B cell (primary cell): ENCODE measurements around the gene MARS1. TPM values are rescaled to one million over a fixed set of nuclear protein-coding genes. Genes with fewer than 3 reads are reported as not detected.

Experiments
- ATAC-seq: fragments of 200-7000 bp; cut with Tn5 transposase; one replicate; pipeline ENCODE4 v1.10.0; 2021; ENCODE audit warnings: low read depth, mild to moderate bottlenecking, moderate number of reproducible peaks, moderate library complexity
- CTCF ChIA-PET: fragments of 350-600 bp; sonication (Branson Sonifier 250); formaldehyde crosslinking; loops from one replicate; lab custom pipeline; 2021; ENCODE audit warnings: antibody characterized with exemption, inconsistent platforms; lab: Charles Lee
- POLR2A ChIA-PET: fragments of 350-600 bp; sonication (Branson Sonifier 250); formaldehyde crosslinking; loops from one replicate; lab custom pipeline; 2021; ENCODE audit warnings: antibody characterized with exemption; lab: Charles Lee
- DNase-seq: peaks from one replicate; pipeline ENCODE4 v3.0.0; 2013
- H2AFZ ChIP-seq: 2 replicates; pipeline ENCODE4 v1.6.1; 2012; ENCODE audit warnings: mild to moderate bottlenecking, low read depth, low read length; ENCODE audit not compliant: insufficient read depth, poor library complexity, severe bottlenecking
- H3K27ac ChIP-seq, 2 donors: 1 replicate in 1 of 2; 2 replicates in 1 of 2; pipeline ENCODE4 v1.5.1; 2012 to 2013; ENCODE audit warnings: low read length in 2 of 2, mild to moderate bottlenecking in 2 of 2, moderate library complexity in 1 of 2
- H3K27me3 ChIP-seq, 4 experiments: fragments of 200-600 bp in 1 of 4; sonication (generic) in 1 of 4; replicated peaks in 1 of 4; 1 replicate in 2 of 4; 2 replicates in 2 of 4; pipeline versions ENCODE4 v1.6.1 to v1.7.0; 2013 to 2016; ENCODE audit warnings: low read length in 3 of 4, mild to moderate bottlenecking in 2 of 4, mixed read lengths in 1 of 4, moderate library complexity in 1 of 4; ENCODE audit not compliant: insufficient read depth in 4 of 4, control insufficient read depth in 3 of 4; ENCODE audit errors: control extremely low read depth in 1 of 4
- H3K36me3 ChIP-seq, 2 experiments: replicated peaks in 1 of 2; 1 replicate in 1 of 2; 2 replicates in 1 of 2; pipeline versions ENCODE4 v1.6.1 to v1.7.1; 2013; ENCODE audit warnings: low read length in 1 of 2; ENCODE audit not compliant: insufficient read depth in 2 of 2, control insufficient read depth in 1 of 2; ENCODE audit errors: control extremely low read depth in 1 of 2, extremely low read depth in 1 of 2
- H3K4me1 ChIP-seq, 2 donors: fragments of 200-600 bp in 1 of 2; sonication (generic) in 1 of 2; 1 replicate in 1 of 2; 2 replicates in 1 of 2; pipeline versions ENCODE4 v1.5.1 to v1.6.1; 2013 to 2017; ENCODE audit warnings: low read length in 2 of 2; ENCODE audit not compliant: control insufficient read depth in 2 of 2, insufficient read depth in 2 of 2
- H3K4me2 ChIP-seq: replicated peaks from 2 replicates; pipeline ENCODE3; 2012; ENCODE audit warnings: mild to moderate bottlenecking, low read depth, low read length; ENCODE audit not compliant: poor library complexity, severe bottlenecking
- H3K4me3 ChIP-seq, 5 experiments: fragments of 200-600 bp in 1 of 5; sonication (generic) in 1 of 5; 1 replicate in 3 of 5; 2 replicates in 2 of 5; pipeline versions ENCODE4 v1.5.1 to v1.7.0; 2011 to 2016; ENCODE audit warnings: low read length in 4 of 5, mild to moderate bottlenecking in 4 of 5, low read depth in 2 of 5, control low read depth in 1 of 5, moderate library complexity in 1 of 5; ENCODE audit not compliant: insufficient read depth in 1 of 5; ENCODE audit errors: control extremely low read depth in 1 of 5, extremely low read depth in 1 of 5
- H3K79me2 ChIP-seq: fragments of 200-600 bp; sonication (generic); one replicate; pipeline ENCODE4 v1.6.0; 2016; ENCODE audit warnings: low read length; ENCODE audit not compliant: control insufficient read depth, insufficient read depth
- H3K9ac ChIP-seq: fragments of 200-600 bp; sonication (generic); 2 replicates; pipeline ENCODE4 v1.6.1; 2017; ENCODE audit warnings: mild to moderate bottlenecking, low read length, moderate library complexity
- H3K9me3 ChIP-seq, 3 donors: one replicate each; pipeline versions ENCODE4 v1.6.1 to v1.7.1; 2013; ENCODE audit warnings: low read length in 2 of 3; ENCODE audit not compliant: control insufficient read depth in 2 of 3, insufficient read depth in 1 of 3; ENCODE audit errors: control extremely low read depth in 1 of 3
- H4K20me1 ChIP-seq: 2 replicates; pipeline ENCODE4 v1.6.0; 2012; ENCODE audit warnings: mild to moderate bottlenecking, low read length; ENCODE audit not compliant: insufficient read depth, control insufficient read depth, poor library complexity, severe bottlenecking
- H3K27ac Mint-ChIP-seq: one replicate; pipeline ENCODE4 v1.8.0; 2021; ENCODE audit warnings: mixed read lengths
- H3K27me3 Mint-ChIP-seq: one replicate; pipeline ENCODE4 v1.8.0; 2021; ENCODE audit warnings: mixed read lengths
- H3K4me1 Mint-ChIP-seq: one replicate; pipeline ENCODE4 v1.8.0; 2021; ENCODE audit warnings: mixed read lengths
- H3K4me3 Mint-ChIP-seq: one replicate; pipeline ENCODE4 v1.8.0; 2021; ENCODE audit warnings: mixed read lengths
- H3K9me3 Mint-ChIP-seq: one replicate; pipeline ENCODE4 v1.8.0; 2022; ENCODE audit warnings: mixed read lengths; ENCODE audit not compliant: insufficient read depth
- EZH2 ChIP-seq: IDR thresholded peaks from 2 replicates; pipeline ENCODE4 v1.6.1; 2012; ENCODE audit warnings: borderline replicate concordance, low read depth, mild to moderate bottlenecking, moderate library complexity, low read length; ENCODE audit not compliant: insufficient read depth, poor library complexity, severe bottlenecking
- WGBS: methylation state at CpG from one replicate; pipeline ENCODE4 v1.1.5; 2013; ENCODE audit warnings: missing lambda C conversion rate; ENCODE audit not compliant: insufficient coverage; 5-methylcytosine and 5-hydroxymethylcytosine counted together
- intact Hi-C: fragments of 100-400 bp; cut with micrococcal nuclease; formaldehyde crosslinking; loops from one replicate; pipeline ENCODE4 v1.10.0; 2022
- polyA plus RNA-seq: library from polyadenylated mRNA; depleted of rRNA; stranded (reverse); fragments of >200 nt; gene quantifications from 2 replicates; pipeline ENCODE4 v1.2.3, GENCODE V29; 2012
- total RNA-seq, 2 donors: library from RNA; stranded (reverse); fragments of 120-200 nt in 1 of 2; gene quantifications; 1 replicate in 1 of 2; 2 replicates in 1 of 2; pipeline versions ENCODE4 v1.2.3 to v1.2.4, GENCODE V29; 2013 to 2022
- TF ChIP-seq, protein P1 (sequence below): fragments of 200-600 bp; IDR thresholded peaks from one replicate; pipeline ENCODE4 v1.8.0; 2022; ENCODE audit warnings: antibody characterized with exemption, mild to moderate bottlenecking

Gene MARS1
- total and polyA plus RNA-seq, 2 donors (not counting 1 experiment from before 2014, with no cell fraction given), result 158 to 193 TPM

DNA sequence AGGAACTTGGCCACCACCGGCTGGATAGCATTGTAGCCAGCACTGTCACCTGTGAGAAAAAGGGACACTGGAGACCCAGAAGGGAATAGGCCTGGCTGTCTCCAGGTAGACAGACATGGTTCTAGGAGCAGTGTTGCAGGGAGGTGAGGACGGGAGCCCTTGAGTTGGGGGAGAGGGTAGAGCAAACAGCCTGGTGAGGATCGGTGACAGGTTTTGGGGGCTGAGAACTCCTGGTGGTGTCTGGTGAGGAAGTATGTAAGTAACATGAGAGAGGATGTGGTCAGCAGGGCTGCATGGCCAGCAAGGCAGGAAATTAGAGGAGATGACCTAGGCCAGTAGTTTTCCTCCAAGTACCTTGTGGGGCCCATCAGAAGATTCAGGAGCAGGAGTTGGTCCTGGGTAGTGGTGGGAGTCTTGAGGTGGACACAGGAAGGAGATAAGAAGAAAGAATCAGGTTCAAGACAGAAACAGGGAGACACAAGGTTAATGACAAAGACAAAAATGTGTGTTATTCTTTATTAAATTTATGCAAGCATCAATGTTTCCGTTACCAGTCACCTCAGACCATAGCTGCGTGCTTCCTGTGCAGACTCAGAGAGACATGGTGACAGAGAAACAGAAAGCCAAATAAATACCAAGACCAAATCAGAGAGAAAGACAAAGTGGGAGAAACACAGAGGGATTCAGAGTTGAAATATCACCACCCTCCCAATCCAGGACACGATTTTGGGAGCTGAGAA, 8.3 kb upstream of the MARS1 start, which contains the start of gene ARHGAP9:
Gene ARHGAP9 (minus strand): TSS at position 491 of the 740 bp plus-strand sequence. CDS start 460 bp downstream, at position 31.
- H3K36me3 ChIP-seq, result peaks cover 0 to 7% of the 10 kb centered on the region in 2 experiments
- peak within 1 kb of the TSS; percentile 95 for H3K4me2 ChIP-seq
- Mint-ChIP-seq H3K9me3 (no peaks in the 10 kb centered on the region), H3K27me3 (no peaks in the 10 kb centered on the region), H3K27ac (peak within 1 kb of the TSS; percentile 98), H3K4me3 (peak within 1 kb of the TSS; percentile 99), H3K4me1 (peaks cover 75% of the 10 kb centered on the region)
- no peaks in the 10 kb centered on the region for H3K27me3 ChIP-seq
- H3K9ac ChIP-seq, result peak within 1 kb of the TSS; percentile 88
- ChIA-PET POLR2A (interaction anchor here (0.7 to 5.3 kb wide), 8 partner anchors 9 to 368 kb away, joined by 3 to 39 read pairs (median 4); partner anchors contain the start of genes DDIT3, GLI1, MARS1 and STAT6), CTCF (interaction anchor here (1.0 to 10.4 kb wide), 2 partner anchors 19 to 142 kb away, joined by 3 to 166 read pairs; partner anchors contain the start of gene GLI1)
- no peaks in the 10 kb centered on the region for H3K9me3 ChIP-seq
- 30% methylated on average over 3 of the region's 6 CpGs for WGBS
- ATAC-seq (peak; percentile 52), DNase-seq (peak; percentile 81)
- H3K27ac ChIP-seq, result peak within 1 kb of the TSS; percentile 91 to 99
- H2AFZ ChIP-seq, result peak within 1 kb of the TSS; percentile 79
- H3K4me1 ChIP-seq, result peaks cover 62 to 80% of the 10 kb centered on the region in 2 donors
- peaks cover 6% of the 10 kb centered on the region for H4K20me1 ChIP-seq
- intact Hi-C loops, result loop anchor here (1.0 to 10.0 kb wide), 4 partner anchors 8 to 275 kb away; partner anchors contain the start of genes CDK4, MARCHF9 and MBD6
- H3K79me2 ChIP-seq, result peaks cover 73% of the 10 kb centered on the region
- H3K4me3 ChIP-seq, result peak within 1 kb of the TSS; percentile 74 to 90 (median 82)
- TF ChIP-seq, protein P1, sequence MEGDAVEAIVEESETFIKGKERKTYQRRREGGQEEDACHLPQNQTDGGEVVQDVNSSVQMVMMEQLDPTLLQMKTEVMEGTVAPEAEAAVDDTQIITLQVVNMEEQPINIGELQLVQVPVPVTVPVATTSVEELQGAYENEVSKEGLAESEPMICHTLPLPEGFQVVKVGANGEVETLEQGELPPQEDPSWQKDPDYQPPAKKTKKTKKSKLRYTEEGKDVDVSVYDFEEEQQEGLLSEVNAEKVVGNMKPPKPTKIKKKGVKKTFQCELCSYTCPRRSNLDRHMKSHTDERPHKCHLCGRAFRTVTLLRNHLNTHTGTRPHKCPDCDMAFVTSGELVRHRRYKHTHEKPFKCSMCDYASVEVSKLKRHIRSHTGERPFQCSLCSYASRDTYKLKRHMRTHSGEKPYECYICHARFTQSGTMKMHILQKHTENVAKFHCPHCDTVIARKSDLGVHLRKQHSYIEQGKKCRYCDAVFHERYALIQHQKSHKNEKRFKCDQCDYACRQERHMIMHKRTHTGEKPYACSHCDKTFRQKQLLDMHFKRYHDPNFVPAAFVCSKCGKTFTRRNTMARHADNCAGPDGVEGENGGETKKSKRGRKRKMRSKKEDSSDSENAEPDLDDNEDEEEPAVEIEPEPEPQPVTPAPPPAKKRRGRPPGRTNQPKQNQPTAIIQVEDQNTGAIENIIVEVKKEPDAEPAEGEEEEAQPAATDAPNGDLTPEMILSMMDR, result no peak
- no peak for TF ChIP-seq EZH2

DNA sequence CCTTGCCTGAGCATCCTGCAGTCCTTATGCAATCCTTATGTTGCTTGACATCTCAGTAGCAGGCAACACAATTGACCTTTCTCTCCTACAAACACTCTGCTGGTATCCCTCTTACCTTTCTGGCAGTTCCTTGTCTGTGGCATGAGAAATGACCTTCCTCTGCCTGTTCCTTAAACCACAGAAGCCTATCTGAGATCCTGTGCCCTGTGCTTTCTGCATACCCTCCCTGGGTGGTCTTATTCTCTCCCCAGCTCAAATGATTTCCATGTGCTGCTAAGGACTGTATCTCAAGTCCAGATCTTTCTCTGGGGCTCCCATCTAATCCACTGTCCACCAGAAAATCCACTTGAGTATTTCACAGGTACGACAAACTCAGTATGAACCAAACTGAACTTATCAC, 6.2 kb upstream of the MARS1 start:
- H3K27me3 ChIP-seq, result no peaks in the 10 kb centered on the region
- CTCF ChIA-PET, result interaction anchor here (0.7 to 1.4 kb wide), 2 partner anchors 23 to 64 kb away, joined by 3 to 4 read pairs; partner anchors contain the start of gene GLI1
- POLR2A ChIA-PET, result no interaction called here

More for the DNA sequence above, 6.2 kb upstream of the MARS1 start:
- Histone ChIP-seq H4K20me1 (no peaks in the 10 kb centered on the region), H3K4me3 (no peak overlapping the region), H3K9ac (no peak overlapping the region), H2AFZ (no peak overlapping the region), H3K27ac (peak overlapping the region; percentile 91 to 99), H3K79me2 (peaks cover 63% of the 10 kb centered on the region), H3K9me3 (no peaks in the 10 kb centered on the region), H3K4me1 (peaks cover 45 to 59% of the 10 kb centered on the region in 2 donors), H3K4me2 (peak overlapping the region; percentile 11), H3K36me3 (no peaks in the 10 kb centered on the region)
- WGBS, result no CpG with 5 or more reads among the region's 1 CpG
- Mint-ChIP-seq H3K27ac (peak overlapping the region; percentile 98), H3K4me1 (peaks cover 58% of the 10 kb centered on the region), H3K27me3 (no peaks in the 10 kb centered on the region), H3K4me3 (peak overlapping the region; percentile 15), H3K9me3 (no peaks in the 10 kb centered on the region)
- ATAC-seq, result no peak
- intact Hi-C loops, result loop anchor here (10.0 kb wide), 1 partner anchor 273 kb away; the partner anchor contains the start of genes CDK4 and MARCHF9
- TF ChIP-seq, protein P1, result no peak
- no peak for DNase-seq
